Measurements from ENCODE around the gene KCNH2. TPM values are rescaled to one million over a fixed set of nuclear protein-coding genes. Genes with fewer than 3 reads are reported as not detected.

KCNH2 gene
- polyA plus RNA-seq, 3 donors: not detected

- no peak overlapping the region for H2AFZ ChIP-seq (ENCODE audit: insufficient read depth, low read depth, low read length, poor library complexity, severe bottlenecking)
Measured at GRCh38 chr7:150999497-151000230, 21.5 kb upstream of the KCNH2 start.

GRCh38 chr7:150999001-150999400 lies 20.9 kb upstream of the KCNH2 start:
- Histone ChIP-seq H3K36me3 (replicated peaks in 1 of 2; ENCODE audit: control insufficient read depth in 1 of 2, insufficient read depth in 2 of 2, low read length in 2 of 2) (no peaks in the 10 kb centered on the region), H3K9ac (ENCODE audit: insufficient read depth, low read length, poor library complexity, severe bottlenecking) (no peak overlapping the region)
- H3K4me1 Mint-ChIP-seq: peaks cover 30% of the 10 kb centered on the region

More at GRCh38 chr7:150999497-151000230, 21.5 kb upstream of the KCNH2 start:
- TF ChIP-seq, protein P1, sequence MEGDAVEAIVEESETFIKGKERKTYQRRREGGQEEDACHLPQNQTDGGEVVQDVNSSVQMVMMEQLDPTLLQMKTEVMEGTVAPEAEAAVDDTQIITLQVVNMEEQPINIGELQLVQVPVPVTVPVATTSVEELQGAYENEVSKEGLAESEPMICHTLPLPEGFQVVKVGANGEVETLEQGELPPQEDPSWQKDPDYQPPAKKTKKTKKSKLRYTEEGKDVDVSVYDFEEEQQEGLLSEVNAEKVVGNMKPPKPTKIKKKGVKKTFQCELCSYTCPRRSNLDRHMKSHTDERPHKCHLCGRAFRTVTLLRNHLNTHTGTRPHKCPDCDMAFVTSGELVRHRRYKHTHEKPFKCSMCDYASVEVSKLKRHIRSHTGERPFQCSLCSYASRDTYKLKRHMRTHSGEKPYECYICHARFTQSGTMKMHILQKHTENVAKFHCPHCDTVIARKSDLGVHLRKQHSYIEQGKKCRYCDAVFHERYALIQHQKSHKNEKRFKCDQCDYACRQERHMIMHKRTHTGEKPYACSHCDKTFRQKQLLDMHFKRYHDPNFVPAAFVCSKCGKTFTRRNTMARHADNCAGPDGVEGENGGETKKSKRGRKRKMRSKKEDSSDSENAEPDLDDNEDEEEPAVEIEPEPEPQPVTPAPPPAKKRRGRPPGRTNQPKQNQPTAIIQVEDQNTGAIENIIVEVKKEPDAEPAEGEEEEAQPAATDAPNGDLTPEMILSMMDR (IDR thresholded peaks at IDR 0.05): no peak
- Histone ChIP-seq H3K27me3 (ENCODE audit: control insufficient read depth in 2 of 2, insufficient read depth in 2 of 2, low read length in 2 of 2) (peaks cover 0 to 10% of the 10 kb centered on the region in 2 donors), H3K4me2 (replicated peaks; ENCODE audit: extremely low read depth, low read length, poor library complexity, severe bottlenecking) (no peak overlapping the region), H3K4me1 (ENCODE audit: control insufficient read depth in 1 of 2, insufficient read depth in 2 of 2, low read length in 2 of 2) (peaks cover 14 to 19% of the 10 kb centered on the region in 2 donors), H3K36me3 (replicated peaks in 1 of 2; ENCODE audit: control insufficient read depth in 1 of 2, insufficient read depth in 2 of 2, low read length in 2 of 2) (no peaks in the 10 kb centered on the region), H3K9me3 (replicated peaks in 1 of 2; ENCODE audit: control insufficient read depth in 1 of 2, insufficient read depth in 1 of 2, low read length in 2 of 2) (no peaks in the 10 kb centered on the region), H3K79me2 (ENCODE audit: insufficient read depth, low read length) (no peaks in the 10 kb centered on the region), H3K4me3 (replicated peaks in 1 of 3; ENCODE audit: low read depth in 2 of 3, low read length in 3 of 3) (no peak overlapping the region), H3K27ac (ENCODE audit: low read depth in 1 of 2, low read length in 2 of 2) (no peak overlapping the region), H4K20me1 (ENCODE audit: insufficient read depth, low read length) (no peaks in the 10 kb centered on the region), H3K9ac (ENCODE audit: insufficient read depth, low read length, poor library complexity, severe bottlenecking) (no peak overlapping the region)
- no peak for DNase-seq
- Mint-ChIP-seq H3K4me3 (no peak overlapping the region), H3K27ac (no peak overlapping the region), H3K36me3 (no peaks in the 10 kb centered on the region), H3K4me1 (peaks cover 23% of the 10 kb centered on the region), H3K27me3 (ENCODE audit: low read depth in 3 of 3) (peaks cover 19 to 44% (median 25%) of the 10 kb centered on the region in 3 donors), H3K9me3 (peaks cover 0 to 2% (median 0%) of the 10 kb centered on the region in 7 donors)
- 100% methylated on average over 3 of the region's 5 CpGs for WGBS (ENCODE audit: insufficient coverage)
- intact Hi-C loops (cut with micrococcal nuclease): no loop called here

More at GRCh38 chr7:150999001-150999400, 20.9 kb upstream of the KCNH2 start:
- no peak overlapping the region for H3K27ac ChIP-seq (ENCODE audit: low read depth in 1 of 2, low read length in 2 of 2)
- intact Hi-C loops (cut with micrococcal nuclease): no loop called here
- Mint-ChIP-seq H3K9me3 (peaks cover 0 to 2% (median 0%) of the 10 kb centered on the region in 7 donors), H3K36me3 (no peaks in the 10 kb centered on the region), H3K27me3 (ENCODE audit: low read depth in 3 of 3) (peaks cover 19 to 41% (median 25%) of the 10 kb centered on the region in 3 donors), H3K27ac (no peak overlapping the region), H3K4me3 (no peak overlapping the region)
- peaks cover 0 to 10% of the 10 kb centered on the region in 2 donors for H3K27me3 ChIP-seq (ENCODE audit: control insufficient read depth in 2 of 2, insufficient read depth in 2 of 2, low read length in 2 of 2)
- WGBS (ENCODE audit: insufficient coverage): 95% methylated on average over 10 of the region's 12 CpGs
- H3K79me2 ChIP-seq (ENCODE audit: insufficient read depth, low read length): no peaks in the 10 kb centered on the region
- H3K4me2 ChIP-seq (replicated peaks; ENCODE audit: extremely low read depth, low read length, poor library complexity, severe bottlenecking): no peak overlapping the region
- H3K4me1 ChIP-seq (ENCODE audit: control insufficient read depth in 1 of 2, insufficient read depth in 2 of 2, low read length in 2 of 2): peaks cover 21 to 26% of the 10 kb centered on the region in 2 donors
- H3K4me3 ChIP-seq (replicated peaks in 1 of 3; ENCODE audit: low read depth in 2 of 3, low read length in 3 of 3): no peak overlapping the region
- H4K20me1 ChIP-seq (ENCODE audit: insufficient read depth, low read length): no peaks in the 10 kb centered on the region
- DNase-seq: no peak
- H3K9me3 ChIP-seq (replicated peaks in 1 of 2; ENCODE audit: control insufficient read depth in 1 of 2, insufficient read depth in 1 of 2, low read length in 2 of 2): no peaks in the 10 kb centered on the region
- H2AFZ ChIP-seq (ENCODE audit: insufficient read depth, low read depth, low read length, poor library complexity, severe bottlenecking): no peak overlapping the region
- TF ChIP-seq, protein P1 (IDR thresholded peaks at IDR 0.05): no peak
